HG03342 (cell line): ENCODE measurements around the gene NOS3.

Experiments
- ATAC-seq: cut with Tn5 transposase; IDR thresholded peaks from one replicate; pipeline ENCODE4 v1.9.1; 2021; ENCODE audit warnings: mild to moderate bottlenecking, moderate library complexity; ENCODE audit not compliant: unreplicated experiment

The NOS3 gene

DNA sequence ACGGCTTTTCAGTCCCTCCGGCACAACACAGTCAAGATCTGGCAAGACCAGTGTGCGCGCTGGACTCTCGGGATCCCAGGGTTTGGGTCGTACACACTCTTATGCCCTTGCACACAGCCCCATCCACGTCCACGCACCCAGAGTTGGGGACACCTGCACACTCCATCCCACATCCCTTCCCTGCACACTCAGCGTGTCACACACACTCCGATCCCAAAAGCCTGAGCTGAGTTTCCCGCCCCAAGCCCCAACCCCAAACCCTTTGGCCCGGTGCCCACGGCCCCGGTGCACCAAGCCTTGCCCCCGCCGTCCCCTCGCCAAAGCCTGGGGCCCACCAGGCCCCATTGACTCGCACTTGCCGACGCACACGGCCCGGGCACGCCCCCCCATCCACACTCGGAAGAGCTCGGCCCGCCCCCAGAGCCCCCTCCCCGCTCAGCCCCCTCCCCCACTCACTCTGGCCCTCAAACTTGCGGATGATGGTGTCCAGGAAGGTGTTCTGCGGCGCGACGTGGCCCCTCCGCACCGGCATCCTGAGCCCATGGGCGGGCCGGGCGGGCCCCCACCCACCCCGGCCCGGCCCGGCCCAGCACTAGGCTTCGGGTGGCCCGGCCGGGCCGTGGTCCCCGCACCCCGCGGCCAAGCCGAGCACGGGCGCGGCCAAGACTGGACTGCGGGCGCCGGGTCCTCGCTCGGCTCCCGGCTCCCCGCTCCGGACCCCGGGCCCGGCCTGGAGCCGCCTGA is 13.3 kb upstream of the NOS3 start:
- no peak for ATAC-seq

DNA sequence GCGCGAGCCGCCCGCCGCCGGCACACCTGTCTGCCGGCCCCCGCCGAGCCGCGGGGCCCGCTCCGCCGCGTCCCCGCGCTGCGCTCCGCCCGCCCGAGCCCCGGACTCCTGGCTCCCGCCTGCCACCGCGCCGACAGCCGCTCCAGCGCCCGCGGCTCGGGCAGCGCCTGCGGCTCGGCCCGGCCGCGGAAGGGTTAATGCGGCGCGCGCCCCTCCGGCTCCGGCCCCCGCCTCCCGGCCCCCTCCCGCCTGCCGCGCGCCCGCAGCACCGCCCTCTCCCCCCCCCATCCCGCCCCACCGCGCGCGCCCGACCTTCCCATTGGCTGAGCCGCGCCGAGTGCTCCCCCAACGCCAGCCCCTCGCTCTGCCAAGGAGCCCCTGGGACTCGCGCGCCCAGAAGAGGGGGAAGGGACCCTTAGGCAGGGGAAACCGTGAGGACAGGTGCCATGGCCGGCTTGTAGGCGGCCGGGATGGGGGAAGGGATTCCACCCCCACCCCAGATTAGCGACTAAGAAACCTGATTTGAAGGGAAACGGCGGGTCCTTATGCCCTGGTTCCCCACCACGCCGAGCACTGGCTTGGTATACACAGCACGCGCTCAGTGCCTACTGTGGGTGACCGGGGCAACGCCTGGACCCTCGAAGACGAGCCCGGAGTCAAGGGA is 12.6 kb upstream of the NOS3 start, which contains the start of gene KCNH2:
TSS of gene KCNH2 (minus strand) at position 196 of the 664 bp plus-strand sequence. CDS start 408 bp downstream, outside the sequence.
- no peak for ATAC-seq

DNA sequence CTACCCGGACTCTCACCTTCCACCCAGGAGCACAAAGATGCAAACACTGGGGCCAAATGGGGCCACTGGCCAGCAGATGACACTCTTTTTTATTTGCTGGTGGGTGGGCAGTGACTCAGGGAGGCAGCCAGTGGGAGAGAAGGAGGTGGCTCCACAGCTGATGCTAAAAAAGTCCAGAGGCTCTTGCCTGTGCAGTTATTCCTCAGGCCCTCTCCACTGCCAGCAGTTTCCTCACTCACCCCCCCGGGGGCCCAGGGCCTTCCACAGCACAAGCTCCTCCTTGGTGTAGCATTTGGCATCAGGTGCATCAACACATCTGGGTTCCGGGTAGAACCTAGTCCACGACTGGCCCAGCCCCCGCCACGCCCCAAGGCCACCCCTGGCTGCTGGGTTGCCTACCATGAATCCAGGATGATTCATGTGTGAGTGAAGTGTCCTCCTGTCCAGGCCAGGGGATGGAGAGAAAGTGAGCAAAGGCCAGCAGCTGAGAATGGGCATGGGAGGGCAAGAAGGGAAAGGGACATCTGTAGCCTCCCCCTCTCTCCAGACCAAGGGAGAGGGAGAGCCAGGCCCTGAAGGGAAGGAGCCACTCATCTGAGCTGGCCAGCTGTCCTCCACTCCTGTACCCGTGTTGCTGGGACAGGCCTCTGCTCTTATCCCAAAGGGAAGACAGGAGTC is 11.0 kb upstream of the NOS3 start:
- no peak for ATAC-seq

DNA sequence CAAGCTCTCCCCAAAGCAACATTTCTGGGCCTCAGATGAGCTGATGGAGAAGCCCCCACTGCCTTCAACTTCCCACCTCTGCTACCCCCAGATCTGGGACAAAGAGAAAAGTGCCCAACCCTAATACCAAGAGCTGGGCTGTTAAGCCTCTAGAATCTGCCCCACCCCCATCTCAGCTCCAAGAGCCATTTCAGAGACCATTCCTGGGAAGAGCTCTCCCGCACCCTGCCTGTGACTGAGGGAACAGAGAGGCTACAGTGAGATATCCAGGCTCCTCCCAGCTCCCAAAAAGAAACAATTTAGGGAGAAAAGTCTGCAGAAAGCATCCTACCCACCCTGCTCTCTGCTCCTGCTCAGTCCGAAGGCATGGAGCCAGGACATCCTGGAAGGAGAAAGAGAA is 10.2 kb upstream of the NOS3 start:
- no peak for ATAC-seq

DNA sequence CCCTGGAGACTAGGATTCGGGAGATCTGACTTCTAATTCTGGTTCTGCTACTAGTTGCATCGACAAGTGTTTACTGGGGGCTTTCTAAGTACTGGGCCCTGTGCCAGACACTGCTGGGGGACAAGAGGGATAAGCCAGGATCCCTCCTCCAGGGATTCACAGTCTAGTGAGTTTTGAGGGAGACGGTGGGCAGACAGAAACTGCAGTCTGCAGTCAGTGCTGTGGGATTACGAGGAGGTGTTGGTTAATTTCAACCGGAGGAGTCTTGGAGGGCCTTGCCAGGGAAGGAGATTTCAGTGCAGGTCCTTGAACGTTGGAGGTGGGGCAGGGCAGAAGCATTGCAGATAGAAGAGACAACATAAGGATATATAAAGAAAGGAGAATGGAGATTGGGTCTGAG is 9.2 kb upstream of the NOS3 start:
- no peak for ATAC-seq

DNA sequence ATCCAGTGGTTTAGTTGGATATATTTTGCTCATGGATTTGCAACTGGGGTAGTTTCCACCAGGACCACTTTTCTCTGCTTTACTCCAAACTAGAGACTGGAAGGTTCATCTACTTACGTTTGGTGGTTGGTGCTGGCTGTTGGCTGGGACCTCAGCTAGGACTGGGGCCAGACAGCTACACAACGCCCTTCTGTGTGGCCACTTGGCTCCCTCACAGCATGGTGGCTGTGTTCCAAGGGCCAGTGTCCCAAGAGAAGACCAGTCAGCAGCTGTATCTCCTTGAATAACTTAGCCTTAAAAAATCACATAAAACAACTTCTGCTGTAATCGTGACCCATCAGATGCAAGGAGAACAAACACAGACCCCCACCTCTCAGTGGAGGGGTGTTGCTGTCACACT is 8.5 kb upstream of the NOS3 start:
- ATAC-seq: no peak

DNA sequence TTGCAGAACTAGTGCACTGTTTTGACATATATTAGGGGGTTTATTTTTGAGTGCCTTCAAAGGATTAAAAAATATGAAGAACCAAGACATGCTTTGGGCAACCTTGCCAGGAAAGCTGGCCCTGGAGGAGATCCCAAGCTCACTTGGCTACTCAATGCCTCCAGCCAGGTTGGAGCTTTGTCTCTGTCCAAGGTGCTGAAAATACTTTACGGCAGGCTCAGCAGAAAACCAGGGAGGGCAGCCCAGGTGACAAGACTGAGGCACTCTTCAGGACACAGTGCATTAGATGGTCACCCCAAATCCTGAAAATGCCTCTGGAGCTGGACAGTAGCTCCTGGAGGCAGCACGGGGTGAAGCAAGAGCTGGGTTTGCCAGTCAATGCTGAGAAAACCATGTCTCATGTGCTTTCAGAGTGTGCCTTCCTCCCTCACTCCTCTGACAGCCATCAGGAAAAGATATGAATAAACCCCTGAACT is 6.9 kb upstream of the NOS3 start:
- no peak for ATAC-seq

DNA sequence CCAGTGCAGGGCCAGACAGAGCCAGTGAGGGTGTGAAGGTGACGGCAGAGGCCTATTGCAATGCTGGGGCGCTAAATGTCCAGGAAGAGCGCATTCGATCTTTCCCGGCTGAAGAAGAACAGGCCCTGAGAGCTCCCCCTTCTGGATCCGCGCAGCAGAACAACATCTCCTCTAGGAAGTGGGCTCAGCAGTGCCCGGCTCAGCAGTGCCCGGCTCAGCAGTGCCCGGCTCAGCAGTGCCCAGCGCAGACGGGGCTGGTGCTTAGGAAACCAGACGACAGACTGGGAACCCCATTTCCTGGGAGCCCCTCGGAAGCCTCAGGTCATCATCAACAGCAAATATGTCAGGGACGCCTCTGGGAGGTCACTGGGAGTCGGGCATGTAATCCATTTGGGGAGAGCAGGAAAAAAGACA is 4.7 kb upstream of the NOS3 start:
- ATAC-seq: no peak

DNA sequence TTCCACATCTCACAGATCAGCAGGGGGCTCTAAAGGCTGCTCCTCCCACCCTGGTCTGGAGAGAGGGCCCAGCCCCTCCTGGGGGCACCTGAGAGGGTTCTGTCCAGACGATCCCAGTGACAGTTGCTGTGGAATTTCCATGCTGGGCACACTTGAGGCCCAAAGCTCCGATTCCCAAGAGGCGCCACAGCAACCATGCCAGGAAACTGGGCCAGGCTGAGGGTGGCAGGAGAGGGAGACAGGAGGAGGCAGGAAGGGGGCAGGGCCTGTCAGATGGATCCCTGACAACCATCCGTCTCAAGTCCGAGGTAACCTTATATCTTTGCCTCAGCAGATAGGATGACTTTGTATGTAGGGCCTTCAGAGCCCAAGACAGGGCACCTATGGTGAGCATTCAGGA is 4.3 kb upstream of the NOS3 start:
- no peak for ATAC-seq

DNA sequence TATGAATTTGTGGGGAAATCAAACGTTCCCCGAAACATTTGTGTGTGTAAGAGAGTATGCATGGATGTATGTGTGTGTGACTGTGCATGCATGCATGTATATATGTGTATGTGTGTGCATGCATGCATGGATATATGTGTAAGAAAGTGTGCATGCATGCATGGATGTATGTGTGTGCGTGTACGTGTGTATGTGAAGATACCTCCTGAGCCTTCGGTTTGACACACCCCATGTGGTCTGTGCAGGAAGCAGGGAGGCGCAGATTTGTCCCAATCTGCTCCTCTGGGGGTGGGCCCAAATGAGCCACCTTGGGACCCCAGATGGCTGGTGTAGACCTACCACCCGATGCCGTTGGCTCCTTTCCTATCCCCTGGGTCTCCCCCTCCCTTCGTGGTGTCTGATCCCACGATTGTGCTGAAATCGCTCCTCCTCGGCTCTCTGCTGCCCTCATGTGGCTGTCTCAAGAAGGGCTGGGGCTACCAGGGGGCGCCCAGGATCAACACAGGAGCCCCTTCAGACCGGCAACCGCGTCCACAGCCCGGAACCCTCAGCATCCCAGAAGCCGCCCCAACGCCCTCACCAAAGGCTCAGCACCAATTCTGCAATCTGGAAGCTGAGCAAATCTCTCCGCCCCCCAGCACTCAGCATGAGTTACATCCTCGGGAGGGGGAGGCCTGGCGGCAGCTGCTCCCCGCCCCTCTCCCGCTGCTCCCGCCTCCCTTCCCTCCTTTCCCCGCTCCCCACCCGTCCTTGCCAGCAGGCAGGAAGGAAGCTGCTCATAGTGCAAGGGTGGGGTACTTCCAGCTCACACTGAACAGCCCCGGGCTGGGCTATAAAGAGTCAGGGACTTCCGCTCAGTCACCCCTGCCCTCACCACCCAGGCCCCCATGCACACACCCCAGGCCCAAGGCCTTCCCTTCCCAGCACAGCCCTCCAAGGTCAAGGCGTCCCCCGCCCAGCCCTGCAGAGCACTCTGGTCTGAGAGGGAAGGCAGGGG is 2.3 kb upstream of the NOS3 start:
- no peak for ATAC-seq

DNA sequence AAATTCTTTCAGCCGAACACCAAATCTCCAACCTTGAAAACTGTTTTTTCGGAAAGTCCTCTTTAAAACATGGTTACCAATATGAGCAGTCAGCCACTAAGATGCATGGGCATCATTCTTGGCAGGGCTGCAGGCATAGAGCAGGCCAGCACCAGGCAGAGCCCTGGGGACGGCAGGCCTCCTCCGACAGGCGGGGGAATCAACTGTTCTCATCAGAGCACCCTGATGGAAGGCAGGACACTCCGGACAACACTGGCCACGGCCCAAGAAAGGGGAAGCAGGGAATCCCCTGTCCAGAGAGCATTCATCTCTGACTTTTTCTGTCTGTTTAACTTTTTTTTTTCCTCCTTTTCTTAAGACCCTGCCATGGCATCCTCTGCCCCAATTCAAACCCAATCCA is 1.4 kb upstream of the NOS3 start:
- no peak for ATAC-seq

DNA sequence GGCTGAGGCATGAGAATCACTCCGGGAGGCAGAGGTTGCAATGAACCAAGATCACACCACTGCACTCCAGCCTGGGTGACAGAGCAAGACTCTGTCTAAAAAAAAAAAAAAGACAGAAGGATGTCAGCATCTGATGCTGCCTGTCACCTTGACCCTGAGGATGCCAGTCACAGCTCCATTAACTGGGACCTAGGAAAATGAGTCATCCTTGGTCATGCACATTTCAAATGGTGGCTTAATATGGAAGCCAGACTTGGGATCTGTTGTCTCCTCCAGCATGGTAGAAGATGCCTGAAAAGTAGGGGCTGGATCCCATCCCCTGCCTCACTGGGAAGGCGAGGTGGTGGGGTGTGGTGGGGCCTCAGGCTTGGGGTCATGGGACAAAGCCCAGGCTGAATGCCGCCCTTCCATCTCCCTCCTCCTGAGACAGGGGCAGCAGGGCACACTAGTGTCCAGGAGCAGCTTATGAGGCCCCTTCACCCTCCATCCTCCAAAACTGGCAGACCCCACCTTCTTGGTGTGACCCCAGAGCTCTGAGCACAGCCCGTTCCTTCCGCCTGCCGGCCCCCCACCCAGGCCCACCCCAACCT is 1.3 kb downstream of the NOS3 start:
- ATAC-seq: no peak

DNA sequence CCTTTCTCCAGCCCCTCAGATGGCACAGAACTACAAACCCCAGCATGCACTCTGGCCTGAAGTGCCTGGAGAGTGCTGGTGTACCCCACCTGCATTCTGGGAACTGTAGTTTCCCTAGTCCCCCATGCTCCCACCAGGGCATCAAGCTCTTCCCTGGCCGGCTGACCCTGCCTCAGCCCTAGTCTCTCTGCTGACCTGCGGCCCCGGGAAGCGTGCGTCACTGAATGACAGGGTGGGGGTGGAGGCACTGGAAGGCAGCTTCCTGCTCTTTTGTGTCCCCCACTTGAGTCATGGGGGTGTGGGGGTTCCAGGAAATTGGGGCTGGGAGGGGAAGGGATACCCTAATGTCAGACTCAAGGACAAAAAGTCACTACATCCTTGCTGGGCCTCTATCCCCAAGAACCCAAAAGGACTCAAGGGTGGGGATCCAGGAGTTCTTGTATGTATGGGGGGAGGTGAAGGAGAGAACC is 2.1 kb downstream of the NOS3 start:
- ATAC-seq: peak; percentile 67

DNA sequence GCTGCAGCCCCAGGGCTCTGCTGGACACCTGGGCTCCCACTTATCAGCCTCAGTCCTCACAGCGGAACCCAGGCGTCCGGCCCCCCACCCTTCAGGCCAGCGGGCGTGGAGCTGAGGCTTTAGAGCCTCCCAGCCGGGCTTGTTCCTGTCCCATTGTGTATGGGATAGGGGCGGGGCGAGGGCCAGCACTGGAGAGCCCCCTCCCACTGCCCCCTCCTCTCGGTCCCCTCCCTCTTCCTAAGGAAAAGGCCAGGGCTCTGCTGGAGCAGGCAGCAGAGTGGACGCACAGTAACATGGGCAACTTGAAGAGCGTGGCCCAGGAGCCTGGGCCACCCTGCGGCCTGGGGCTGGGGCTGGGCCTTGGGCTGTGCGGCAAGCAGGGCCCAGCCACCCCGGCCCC is 2.7 kb downstream of the NOS3 start:
- ATAC-seq: no peak

DNA sequence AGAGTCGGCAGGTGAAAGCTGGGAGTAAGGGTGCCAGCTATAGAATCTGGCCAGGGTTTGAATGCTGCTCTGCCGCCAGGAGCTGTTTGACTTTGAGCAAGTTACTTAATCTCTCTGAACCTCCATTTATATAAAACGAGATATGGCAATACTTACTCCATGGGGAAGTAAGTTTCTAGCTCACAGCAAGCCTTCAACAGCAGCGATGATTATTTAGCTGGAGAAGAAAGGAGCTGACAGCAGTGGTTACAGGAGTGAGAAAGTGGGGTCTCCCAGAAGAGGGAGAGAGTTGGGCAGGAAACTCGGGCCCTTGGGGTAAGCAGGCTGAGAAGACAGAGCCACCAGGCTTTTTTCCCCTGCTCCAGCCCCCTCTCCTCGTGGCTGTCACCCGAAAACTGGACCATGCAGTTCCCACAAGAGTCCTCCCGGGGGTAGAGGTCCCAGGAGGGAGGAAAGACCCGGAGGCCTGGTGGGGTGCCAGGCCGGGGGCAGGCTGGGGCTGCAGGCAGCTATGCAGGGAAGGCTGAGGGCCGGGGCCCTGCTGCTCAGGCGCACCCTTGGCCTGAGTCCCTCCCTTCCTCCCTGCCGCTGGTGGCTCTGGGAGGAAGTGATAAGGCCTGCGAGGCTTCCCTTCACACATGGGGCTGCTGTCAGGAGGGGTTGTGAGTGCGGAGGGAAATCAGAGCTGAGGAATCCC is 3.5 kb downstream of the NOS3 start:
- ATAC-seq: no peak

DNA sequence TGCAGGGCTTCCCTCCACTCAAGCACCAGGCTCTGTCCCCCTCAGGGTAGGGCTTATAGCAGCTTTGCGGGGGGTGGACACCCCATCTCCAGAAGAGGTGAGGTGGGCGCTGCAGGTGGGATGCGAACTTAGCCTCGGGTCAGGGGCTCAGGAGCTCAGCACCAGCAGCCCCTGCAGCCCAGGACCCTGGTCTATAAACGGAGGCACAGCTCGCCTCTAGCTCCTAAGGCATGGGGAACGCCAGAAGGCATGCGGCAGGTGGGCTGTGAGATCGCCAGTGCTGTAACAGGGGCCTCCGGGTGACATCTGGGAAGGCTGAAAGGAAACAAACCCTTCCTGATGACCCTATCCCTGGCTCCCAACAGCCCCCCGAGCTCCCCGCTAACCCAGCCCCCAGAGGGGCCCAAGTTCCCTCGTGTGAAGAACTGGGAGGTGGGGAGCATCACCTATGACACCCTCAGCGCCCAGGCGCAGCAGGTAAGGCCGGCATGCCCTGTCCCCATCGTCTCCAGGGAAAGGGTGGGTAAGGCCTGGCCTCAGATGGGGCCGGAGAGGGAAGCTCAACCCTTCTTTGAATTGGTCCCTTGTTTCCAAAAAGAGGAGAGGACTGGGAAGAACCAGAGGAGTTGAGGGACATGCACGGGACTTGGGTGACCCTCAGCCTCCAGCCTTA is 4.2 kb downstream of the NOS3 start:
- no peak for ATAC-seq

DNA sequence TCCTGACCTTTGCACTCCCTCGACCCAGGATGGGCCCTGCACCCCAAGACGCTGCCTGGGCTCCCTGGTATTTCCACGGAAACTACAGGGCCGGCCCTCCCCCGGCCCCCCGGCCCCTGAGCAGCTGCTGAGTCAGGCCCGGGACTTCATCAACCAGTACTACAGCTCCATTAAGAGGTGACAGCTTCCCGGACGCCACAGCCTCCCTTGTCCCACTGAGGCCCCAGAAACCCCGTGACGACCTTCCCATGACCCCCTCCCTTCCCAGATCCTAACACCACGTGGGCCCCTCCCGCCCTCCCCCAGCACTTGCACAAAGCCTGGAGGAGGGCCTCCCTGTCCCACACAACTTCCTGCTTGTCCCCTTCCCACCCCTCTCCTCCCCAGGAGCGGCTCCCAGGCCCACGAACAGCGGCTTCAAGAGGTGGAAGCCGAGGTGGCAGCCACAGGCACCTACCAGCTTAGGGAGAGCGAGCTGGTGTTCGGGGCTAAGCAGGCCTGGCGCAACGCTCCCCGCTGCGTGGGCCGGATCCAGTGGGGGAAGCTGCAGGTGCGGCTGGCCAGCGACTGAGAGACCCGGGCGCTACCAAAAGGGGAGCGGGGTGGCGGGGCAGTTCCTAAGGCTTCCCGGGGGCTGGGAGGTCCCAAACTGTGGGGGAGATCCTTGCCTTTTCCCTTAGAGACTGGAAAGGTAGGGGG is 5.7 kb downstream of the NOS3 start:
- no peak for ATAC-seq

DNA sequence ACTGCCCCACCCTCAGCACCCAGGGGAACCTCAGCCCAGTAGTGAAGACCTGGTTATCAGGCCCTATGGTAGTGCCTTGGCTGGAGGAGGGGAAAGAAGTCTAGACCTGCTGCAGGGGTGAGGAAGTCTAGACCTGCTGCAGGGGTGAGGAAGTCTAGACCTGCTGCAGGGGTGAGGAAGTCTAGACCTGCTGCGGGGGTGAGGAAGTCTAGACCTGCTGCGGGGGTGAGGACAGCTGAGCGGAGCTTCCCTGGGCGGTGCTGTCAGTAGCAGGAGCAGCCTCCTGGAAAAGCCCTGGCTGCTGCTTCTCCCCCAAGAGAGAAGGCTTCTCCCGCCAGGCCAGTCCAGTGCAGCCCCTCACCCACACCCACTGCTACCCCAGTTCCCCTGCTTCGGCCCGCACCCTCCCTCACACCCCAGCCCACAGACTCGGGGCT is 6.3 kb downstream of the NOS3 start:
- ATAC-seq: no peak
